Smooth muscle cell (in vitro differentiated cells): ENCODE data around the gene ZNF423. TPM values are rescaled to one million over a fixed set of nuclear protein-coding genes. Genes with fewer than 3 reads are reported as not detected.

ENCODE experiments used
- DNase-seq: peaks from one replicate; lab custom pipeline; 2025; ENCODE audit not compliant: unreplicated experiment; lab: John Stamatoyannopoulos, UW
- H2AFZ ChIP-seq: fragments of 200-600 bp; sonication (generic); 2 replicates; pipeline ENCODE4 v1.6.0; 2016; ENCODE audit warnings: antibody characterized with exemption, low read depth, mild to moderate bottlenecking
- H3F3A ChIP-seq: fragments of 200-600 bp; sonication (generic); 2 replicates; pipeline ENCODE4 v1.6.0; 2017; ENCODE audit warnings: antibody characterized with exemption, low read depth
- H3K27ac ChIP-seq: fragments of 200-600 bp; sonication (generic); 2 replicates; pipeline ENCODE4 v1.5.1; 2016; ENCODE audit warnings: low read depth, mild to moderate bottlenecking
- H3K27me3 ChIP-seq: fragments of 200-600 bp; sonication (generic); 2 replicates; pipeline ENCODE4 v1.6.1; 2016; ENCODE audit warnings: low read depth, mild to moderate bottlenecking
- H3K36me3 ChIP-seq: fragments of 200-600 bp; sonication (generic); 2 replicates; pipeline ENCODE4 v1.5.1; 2016; ENCODE audit warnings: low read depth
- H3K4me1 ChIP-seq: fragments of 200-600 bp; sonication (generic); 2 replicates; pipeline ENCODE4 v1.5.1; 2016; ENCODE audit warnings: low read depth
- H3K4me2 ChIP-seq: fragments of 200-600 bp; sonication (generic); 2 replicates; pipeline ENCODE4 v1.6.0; 2016; ENCODE audit warnings: mild to moderate bottlenecking
- H3K4me3 ChIP-seq: fragments of 200-600 bp; sonication (generic); 2 replicates; pipeline ENCODE4 v1.5.1; 2016; ENCODE audit warnings: mild to moderate bottlenecking
- H3K79me2 ChIP-seq: fragments of 200-600 bp; sonication (generic); 2 replicates; pipeline ENCODE4 v1.6.0; 2016; ENCODE audit warnings: low read depth, mild to moderate bottlenecking
- H3K9ac ChIP-seq: fragments of 200-600 bp; sonication (generic); 2 replicates; pipeline ENCODE4 v1.6.0; 2016; ENCODE audit warnings: low read depth
- H3K9me3 ChIP-seq: fragments of 200-600 bp; sonication (generic); replicated peaks from 2 replicates; pipeline ENCODE4 v1.5.1; 2016; ENCODE audit warnings: low read depth
- H4K20me1 ChIP-seq: fragments of 200-600 bp; sonication (generic); 2 replicates; pipeline ENCODE4 v1.6.0; 2016; ENCODE audit warnings: low read depth
- WGBS: methylation state at CpG from one replicate; pipeline ENCODE4 v1.1.7; 2016; ENCODE audit warnings: low lambda C conversion rate; 5-methylcytosine and 5-hydroxymethylcytosine counted together
- polyA plus RNA-seq: library from polyadenylated mRNA; unstranded; fragments of >200 nt; fragmentation: Nextera tagmentation; extraction: Ambion mirVana; gene quantifications from 2 replicates; pipeline ENCODE4 v1.2.1, GENCODE V29; 2016
- total RNA-seq: library from RNA; depleted of rRNA; stranded (reverse); fragments of >200 nt; gene quantifications from 2 replicates; pipeline ENCODE4 v1.2.3, GENCODE V29; 2014
- TF ChIP-seq, protein P1 (sequence below): fragments of 200-600 bp; sonication (generic); IDR thresholded peaks from 2 replicates; pipeline ENCODE4 v1.5.1; 2017; ENCODE audit warnings: borderline replicate concordance, mild to moderate bottlenecking, antibody characterized with exemption; ENCODE audit not compliant: insufficient read depth, poor library complexity, severe bottlenecking

The ZNF423 gene
- total and polyA plus RNA-seq, 2 experiments from 2014 or later, result 6.9 to 7.0 TPM

DNA sequence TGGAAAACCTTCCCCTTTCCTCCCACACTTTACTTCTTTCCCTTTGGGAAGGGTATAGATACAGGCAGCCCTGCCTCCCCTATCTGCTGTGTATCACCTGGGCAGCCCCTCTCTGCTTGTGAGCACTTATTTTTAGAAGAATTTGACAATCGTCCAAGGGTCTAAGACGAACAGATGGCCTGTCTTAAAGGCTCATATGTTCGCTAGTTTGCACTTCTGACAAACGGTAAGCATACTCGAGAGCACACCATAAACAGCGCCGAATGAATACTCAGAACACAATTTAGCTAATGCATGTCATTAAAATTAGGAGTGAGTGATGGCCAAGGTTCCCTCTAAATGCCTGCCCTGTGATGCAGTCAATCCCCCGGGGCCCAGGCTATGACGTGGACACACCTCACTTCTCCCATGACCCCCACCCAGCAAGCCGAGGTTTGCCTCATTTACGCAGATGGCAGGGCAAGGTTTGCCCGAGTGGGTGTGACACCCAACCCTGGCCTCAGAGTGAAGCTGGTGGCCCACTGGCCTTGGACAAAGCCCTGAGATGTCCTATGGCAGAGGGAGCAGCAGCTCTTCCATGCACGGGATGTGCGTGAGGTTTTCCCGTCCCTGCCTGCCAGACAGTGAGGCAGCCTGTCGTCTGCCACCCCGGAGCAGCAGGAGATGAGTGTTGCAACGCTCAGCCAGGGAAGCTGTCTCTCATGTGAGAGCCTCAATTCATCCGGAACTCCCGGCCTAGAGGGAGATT is 357.1 kb downstream of the ZNF423 start:
- Histone ChIP-seq H3K79me2 (no peaks in the 10 kb centered on the region), H3F3A (no peaks in the 10 kb centered on the region), H3K4me1 (no peaks in the 10 kb centered on the region), H3K27me3 (no peaks in the 10 kb centered on the region), H3K36me3 (no peaks in the 10 kb centered on the region), H3K9me3 (no peaks in the 10 kb centered on the region), H3K4me2 (no peak overlapping the region), H3K9ac (no peak overlapping the region), H3K4me3 (no peak overlapping the region), H4K20me1 (no peaks in the 10 kb centered on the region), H2AFZ (no peak overlapping the region), H3K27ac (no peak overlapping the region)
- DNase-seq, result no peak
- TF ChIP-seq, protein P1, sequence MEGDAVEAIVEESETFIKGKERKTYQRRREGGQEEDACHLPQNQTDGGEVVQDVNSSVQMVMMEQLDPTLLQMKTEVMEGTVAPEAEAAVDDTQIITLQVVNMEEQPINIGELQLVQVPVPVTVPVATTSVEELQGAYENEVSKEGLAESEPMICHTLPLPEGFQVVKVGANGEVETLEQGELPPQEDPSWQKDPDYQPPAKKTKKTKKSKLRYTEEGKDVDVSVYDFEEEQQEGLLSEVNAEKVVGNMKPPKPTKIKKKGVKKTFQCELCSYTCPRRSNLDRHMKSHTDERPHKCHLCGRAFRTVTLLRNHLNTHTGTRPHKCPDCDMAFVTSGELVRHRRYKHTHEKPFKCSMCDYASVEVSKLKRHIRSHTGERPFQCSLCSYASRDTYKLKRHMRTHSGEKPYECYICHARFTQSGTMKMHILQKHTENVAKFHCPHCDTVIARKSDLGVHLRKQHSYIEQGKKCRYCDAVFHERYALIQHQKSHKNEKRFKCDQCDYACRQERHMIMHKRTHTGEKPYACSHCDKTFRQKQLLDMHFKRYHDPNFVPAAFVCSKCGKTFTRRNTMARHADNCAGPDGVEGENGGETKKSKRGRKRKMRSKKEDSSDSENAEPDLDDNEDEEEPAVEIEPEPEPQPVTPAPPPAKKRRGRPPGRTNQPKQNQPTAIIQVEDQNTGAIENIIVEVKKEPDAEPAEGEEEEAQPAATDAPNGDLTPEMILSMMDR, result no peak
- WGBS, result 79% methylated on average over 20 of the region's 20 CpGs

DNA sequence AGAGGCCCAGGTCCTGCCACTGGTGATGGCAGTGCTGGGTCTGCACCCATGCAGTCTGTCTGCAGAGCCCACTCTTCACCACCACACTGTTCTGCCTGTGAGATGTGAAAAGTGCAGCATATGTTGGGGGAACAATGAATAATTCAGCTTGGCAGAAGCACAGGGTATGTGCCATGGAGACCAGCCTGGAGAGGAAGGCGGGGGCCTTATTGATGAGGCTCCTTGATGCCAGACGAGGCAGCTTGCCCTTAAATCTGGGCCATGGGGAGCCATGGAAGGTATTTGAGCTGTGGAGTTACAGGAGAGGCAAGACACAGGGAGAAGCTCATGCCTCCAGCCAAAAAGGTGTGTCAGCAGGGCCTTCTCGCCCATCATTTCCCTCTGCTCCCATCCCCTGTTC is 357.6 kb downstream of the ZNF423 start:
- Histone ChIP-seq H2AFZ (no peak overlapping the region), H3K36me3 (no peaks in the 10 kb centered on the region), H3F3A (no peaks in the 10 kb centered on the region), H3K9ac (no peak overlapping the region), H3K4me1 (no peaks in the 10 kb centered on the region), H4K20me1 (no peaks in the 10 kb centered on the region), H3K9me3 (no peaks in the 10 kb centered on the region), H3K79me2 (no peaks in the 10 kb centered on the region), H3K27me3 (no peaks in the 10 kb centered on the region), H3K4me2 (no peak overlapping the region), H3K27ac (no peak overlapping the region), H3K4me3 (no peak overlapping the region)
- 98% methylated on average over 3 of the region's 3 CpGs for WGBS
- DNase-seq, result no peak
- TF ChIP-seq, protein P1, result no peak

- Histone ChIP-seq H3K9me3 (no peaks in the 10 kb centered on the region), H3K36me3 (no peaks in the 10 kb centered on the region), H3K79me2 (no peaks in the 10 kb centered on the region), H3F3A (no peaks in the 10 kb centered on the region), H3K4me1 (peaks cover under 1% of the 10 kb centered on the region), H3K9ac (no peak overlapping the region), H2AFZ (no peak overlapping the region), H4K20me1 (no peaks in the 10 kb centered on the region), H3K4me3 (no peak overlapping the region), H3K27me3 (no peaks in the 10 kb centered on the region), H3K27ac (no peak overlapping the region), H3K4me2 (no peak overlapping the region)
- TF ChIP-seq, protein P1, result no peak
- 98% methylated on average over 6 of the region's 6 CpGs for WGBS
- no peak for DNase-seq
Measured at GRCh38 chr16:49497466-49497865, 358.4 kb downstream of the ZNF423 start.

- Histone ChIP-seq H3K9ac (no peak overlapping the region), H3F3A (no peaks in the 10 kb centered on the region), H4K20me1 (no peaks in the 10 kb centered on the region), H3K4me1 (peaks cover 3% of the 10 kb centered on the region), H3K79me2 (no peaks in the 10 kb centered on the region), H3K9me3 (no peaks in the 10 kb centered on the region), H3K4me3 (no peak overlapping the region), H2AFZ (no peak overlapping the region), H3K27me3 (no peaks in the 10 kb centered on the region), H3K27ac (no peak overlapping the region), H3K36me3 (no peaks in the 10 kb centered on the region), H3K4me2 (no peak overlapping the region)
- no peak for DNase-seq
- TF ChIP-seq, protein P1, result no peak
- 98% methylated on average over 5 of the region's 5 CpGs for WGBS
Measured at GRCh38 chr16:49496656-49497055, 359.3 kb downstream of the ZNF423 start.
